Testis (tissue), 2 donors: ENCODE data around the gene CMTM1.

Experiments used
- CTCF ChIP-seq, 3 experiments: fragments of 450-650 bp in 2 of 3; fragments of 200-600 bp in 1 of 3; sonication (generic) in 1 of 3; IDR thresholded peaks; one replicate each; pipeline ENCODE4 v1.5.1; 2016 to 2019; ENCODE audit warnings: antibody characterized with exemption in 3 of 3, mild to moderate bottlenecking in 2 of 3, moderate library complexity in 1 of 3
- POLR2A ChIP-seq: fragments of 450-650 bp; IDR thresholded peaks from one replicate; pipeline ENCODE4 v1.6.1; 2017; ENCODE audit warnings: antibody characterized with exemption, mild to moderate bottlenecking, moderate library complexity

- no peak for TF ChIP-seq CTCF (IDR thresholded peaks at IDR 0.05)
- TF ChIP-seq POLR2A = no peak
Measured at GRCh38 chr16:66587881-66588600, 21.8 kb downstream of the CMTM1 start.
